Fibroblast of skin of left biceps (primary cell): Measurements from ENCODE around the gene IFI44.
A peak's percentile ranks its signal among the peaks of the same experiment; 100 is the strongest.

Experiments
- DNase-seq, 2 experiments: peaks; one replicate each; pipeline ENCODE4 v3.0.0-alpha.2; 2013; ENCODE audit warnings: low read depth in 2 of 2

IFI44 gene, protein sequence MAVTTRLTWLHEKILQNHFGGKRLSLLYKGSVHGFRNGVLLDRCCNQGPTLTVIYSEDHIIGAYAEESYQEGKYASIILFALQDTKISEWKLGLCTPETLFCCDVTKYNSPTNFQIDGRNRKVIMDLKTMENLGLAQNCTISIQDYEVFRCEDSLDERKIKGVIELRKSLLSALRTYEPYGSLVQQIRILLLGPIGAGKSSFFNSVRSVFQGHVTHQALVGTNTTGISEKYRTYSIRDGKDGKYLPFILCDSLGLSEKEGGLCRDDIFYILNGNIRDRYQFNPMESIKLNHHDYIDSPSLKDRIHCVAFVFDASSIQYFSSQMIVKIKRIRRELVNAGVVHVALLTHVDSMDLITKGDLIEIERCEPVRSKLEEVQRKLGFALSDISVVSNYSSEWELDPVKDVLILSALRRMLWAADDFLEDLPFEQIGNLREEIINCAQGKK

GRCh38 chr1:78649628-78650027 lies at the start of gene IFI44:
Gene IFI44 (plus strand): TSS chr1:78649831. CDS start chr1:78650196, 365 bp downstream.
- peak; percentile 62 to 65 for DNase-seq

- no peak for DNase-seq
Observed at GRCh38 chr1:78601068-78601467, 48.6 kb upstream of the IFI44 start.

DNA sequence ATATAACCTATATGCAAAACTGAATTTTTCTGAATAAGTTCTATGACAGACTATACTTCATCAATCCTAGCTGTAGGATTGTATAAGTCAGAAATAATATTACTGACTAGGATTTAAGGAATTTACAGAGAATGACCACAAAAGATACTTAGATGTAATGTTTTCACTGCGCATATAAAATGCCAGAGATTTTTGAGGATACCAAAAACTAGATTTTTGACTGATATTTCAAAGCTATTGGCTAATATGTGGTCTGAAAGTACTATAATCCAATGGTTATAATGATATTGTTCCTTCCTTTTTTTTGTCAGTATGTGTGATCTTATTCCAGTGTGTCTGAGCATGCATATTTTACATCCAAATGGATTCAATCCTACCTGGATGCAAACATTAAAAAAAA lies 46.4 kb upstream of the IFI44 start:
- DNase-seq, result peak; percentile 58 to 70

- no peak for DNase-seq
Observed at GRCh38 chr1:78604643-78605042, 45.0 kb upstream of the IFI44 start.

DNA sequence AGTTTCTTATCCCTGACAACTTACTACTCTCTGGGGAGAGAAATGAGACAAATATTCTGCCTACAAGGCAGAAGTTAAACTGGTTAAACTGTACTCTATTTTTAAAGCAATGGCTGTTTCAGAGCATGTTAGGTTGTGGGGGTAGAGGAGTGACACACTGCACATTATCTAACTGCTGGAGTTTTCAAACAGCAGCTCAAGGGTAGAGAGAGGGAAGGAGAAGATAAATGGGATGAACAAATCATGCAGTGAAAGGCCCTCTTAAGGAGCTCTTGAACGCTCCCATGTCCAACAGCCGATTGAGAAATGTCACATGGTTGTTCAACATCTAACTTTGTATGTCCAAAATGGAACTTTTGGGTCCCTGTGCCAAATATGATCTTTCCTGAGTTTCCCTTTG lies 43.4 kb upstream of the IFI44 start:
- no peak for DNase-seq

- no peak for DNase-seq
Observed at GRCh38 chr1:78607334-78607927, 42.2 kb upstream of the IFI44 start.

- DNase-seq, result no peak
Observed at GRCh38 chr1:78607944-78608343, 41.7 kb upstream of the IFI44 start.

DNA sequence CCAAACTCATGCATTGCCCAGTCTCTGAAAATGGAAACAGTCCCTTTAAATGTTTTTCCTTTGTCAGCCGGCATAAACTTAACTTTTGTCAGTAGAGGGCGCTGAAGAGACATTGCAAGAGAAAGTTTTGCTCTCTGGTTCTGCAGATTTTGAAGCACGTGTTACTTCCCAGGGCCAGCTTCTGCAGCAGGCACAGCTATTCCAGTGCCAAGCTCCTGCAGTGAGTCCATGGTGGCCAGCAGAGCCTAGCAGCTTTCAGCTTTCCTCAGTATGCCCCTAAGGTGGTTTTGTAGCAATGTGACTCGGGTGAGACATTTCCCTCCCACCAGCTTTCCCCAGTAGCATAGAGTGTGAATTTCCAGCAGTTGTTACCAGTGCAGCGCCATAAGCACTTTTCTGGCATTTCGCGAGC lies 32.0 kb upstream of the IFI44 start:
- peak; percentile 63 to 69 for DNase-seq

- DNase-seq, result no peak
Observed at GRCh38 chr1:78619032-78619431, 30.6 kb upstream of the IFI44 start.

- DNase-seq, result no peak
Observed at GRCh38 chr1:78619446-78619802, 30.2 kb upstream of the IFI44 start.

DNA sequence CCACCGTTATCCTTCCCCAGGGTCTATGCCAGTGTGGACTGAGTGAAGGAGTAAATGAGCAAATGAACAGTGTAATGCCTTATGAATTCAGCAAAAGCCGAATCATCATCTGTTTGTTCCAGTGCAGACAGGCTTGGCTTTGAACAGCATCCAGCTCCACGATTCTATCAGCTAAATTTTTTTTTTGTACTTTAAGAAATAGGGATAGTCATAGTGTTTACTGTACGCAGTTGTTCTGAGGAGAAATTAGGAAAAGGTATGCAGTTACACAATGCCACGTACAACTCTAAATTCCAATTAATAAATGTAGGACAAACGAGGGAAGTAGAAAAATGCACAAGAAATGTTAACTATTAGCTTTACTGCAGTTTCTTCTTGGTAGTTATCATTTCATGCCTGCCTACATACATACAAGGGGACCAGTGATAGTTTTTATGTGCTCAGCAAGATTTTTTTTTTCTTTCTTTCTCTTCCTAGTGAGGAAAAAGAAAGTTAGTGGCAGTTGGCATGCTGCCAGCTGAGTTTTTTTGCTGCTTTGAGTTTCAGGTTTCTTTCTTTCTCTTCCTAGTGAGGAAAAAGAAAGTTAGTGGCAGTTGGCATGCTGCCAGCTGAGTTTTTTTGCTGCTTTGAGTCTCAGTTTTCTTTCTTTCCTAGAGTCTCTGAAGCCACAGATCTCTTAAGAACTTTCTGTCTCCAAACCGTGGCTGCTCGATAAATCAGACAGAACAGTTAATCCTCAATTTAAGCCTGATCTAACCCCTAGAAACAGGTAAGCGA lies 29.6 kb upstream of the IFI44 start, which contains the start of gene IFI44L:
IFI44L (plus strand) TSS at position 646 of the 777 bp plus-strand sequence. CDS start 7,468 bp downstream, outside the sequence.
- DNase-seq, result peak; percentile 31 to 52

GRCh38 chr1:78620666-78621065 lies 29.0 kb upstream of the IFI44 start:
- DNase-seq, result no peak

DNA sequence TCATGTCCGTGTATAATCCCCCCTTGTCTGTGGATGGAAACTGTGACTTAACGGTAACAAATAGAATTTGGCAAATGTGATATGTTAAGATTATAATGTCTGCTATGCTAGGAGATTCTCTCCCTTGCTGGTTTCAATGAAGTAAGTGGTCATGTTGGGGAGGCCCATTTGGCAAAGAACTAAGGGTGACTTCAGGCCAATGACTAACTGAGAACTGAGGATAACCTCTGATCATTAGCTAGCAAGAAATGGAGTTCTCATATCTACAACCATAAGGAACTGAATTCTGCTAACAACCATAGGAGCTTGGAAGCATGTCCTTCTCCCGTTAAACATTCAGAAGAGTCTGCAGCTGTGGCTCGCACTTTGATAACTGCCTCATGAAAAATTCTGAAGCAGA lies 27.1 kb upstream of the IFI44 start:
- DNase-seq, result no peak

DNA sequence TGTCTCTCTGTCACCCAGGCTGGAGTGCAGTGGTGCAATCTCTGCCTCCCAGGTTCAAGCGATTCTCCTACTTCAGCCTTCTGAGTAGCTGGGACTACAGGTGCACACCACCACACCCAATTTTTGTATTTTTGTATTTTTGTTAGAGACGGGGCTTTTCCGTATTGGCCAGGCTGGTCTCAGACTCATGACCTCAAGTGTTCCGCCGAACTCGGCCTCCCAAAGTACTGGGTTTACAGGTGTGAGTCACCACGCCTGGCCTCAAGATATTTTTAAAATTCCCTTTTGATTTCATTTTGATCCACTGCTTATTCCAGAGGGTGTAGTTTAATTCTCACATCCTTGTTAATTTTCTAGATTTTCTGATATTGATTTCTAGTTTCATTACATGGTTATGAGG lies 25.6 kb upstream of the IFI44 start:
- no peak for DNase-seq

DNA sequence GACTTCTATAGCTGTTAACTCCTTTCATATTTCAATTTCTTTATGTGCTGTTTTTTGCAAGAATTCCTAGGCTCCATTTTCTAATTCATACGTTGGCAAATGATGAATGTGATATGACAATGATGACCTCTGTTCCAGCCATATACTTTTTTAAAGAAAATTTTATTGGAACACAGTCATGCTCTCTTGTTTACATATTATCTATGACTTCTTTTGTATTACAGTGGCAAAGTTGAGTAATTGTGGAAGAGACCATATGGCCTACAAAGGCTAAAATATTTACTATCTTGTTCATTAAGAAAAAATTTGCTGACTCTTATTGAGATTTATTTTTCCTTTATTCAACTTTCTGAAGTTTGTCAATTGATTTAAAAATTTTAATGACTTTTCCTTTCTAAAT lies 22.3 kb upstream of the IFI44 start:
- no peak for DNase-seq

DNA sequence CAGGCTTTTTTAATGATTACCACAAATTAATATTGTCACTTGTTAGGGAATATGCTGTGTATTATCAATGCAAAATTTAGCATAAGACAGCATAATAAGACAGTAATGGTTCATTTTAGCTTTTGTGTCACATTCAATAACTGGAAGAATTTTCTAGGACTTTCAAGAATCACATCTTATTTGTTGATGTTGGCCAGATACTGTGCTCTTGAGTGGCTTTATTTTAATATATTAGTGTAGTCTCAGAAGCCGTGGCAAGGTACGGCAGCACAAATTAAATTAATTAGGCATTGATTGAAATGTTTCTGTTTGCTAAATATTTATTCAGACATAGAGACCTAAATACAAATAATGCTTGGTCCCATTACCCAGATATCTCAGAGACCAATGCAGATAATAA lies 19.0 kb upstream of the IFI44 start:
- no peak for DNase-seq

GRCh38 chr1:78633209-78633608 lies 16.4 kb upstream of the IFI44 start:
- DNase-seq, result no peak

DNA sequence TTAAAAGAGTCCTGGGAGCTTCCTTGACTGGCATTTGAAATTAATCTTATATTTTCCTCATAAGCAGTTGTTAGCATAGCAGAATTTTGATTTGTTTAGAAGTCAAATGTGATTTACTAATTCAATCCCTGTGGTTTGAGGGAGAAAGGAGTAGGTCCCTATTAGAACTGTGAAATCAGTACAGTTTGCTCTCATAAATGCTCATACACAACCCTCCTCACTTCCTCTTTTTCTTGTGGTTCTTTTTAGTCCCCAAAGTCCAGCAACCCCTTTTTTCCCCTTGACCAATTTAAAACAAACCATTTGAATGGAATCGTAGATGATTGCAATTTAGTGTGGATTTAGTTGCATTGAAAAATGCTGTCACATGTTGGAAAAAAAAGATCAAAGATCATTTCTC lies 9.2 kb upstream of the IFI44 start:
- DNase-seq, result no peak

DNA sequence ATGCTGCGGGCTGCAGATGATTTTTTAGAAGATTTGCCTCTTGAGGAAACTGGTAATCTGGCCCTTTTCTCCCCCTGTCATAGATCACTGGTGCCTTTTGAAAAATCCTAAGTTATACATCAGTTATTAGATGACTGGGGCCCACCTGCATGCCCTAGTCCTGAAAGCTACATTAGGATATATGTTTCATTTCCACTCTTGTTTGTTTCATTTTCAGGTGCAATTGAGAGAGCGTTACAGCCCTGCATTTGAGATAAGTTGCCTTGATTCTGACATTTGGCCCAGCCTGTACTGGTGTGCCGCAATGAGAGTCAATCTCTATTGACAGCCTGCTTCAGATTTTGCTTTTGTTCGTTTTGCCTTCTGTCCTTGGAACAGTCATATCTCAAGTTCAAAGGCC lies 8.1 kb upstream of the IFI44 start:
- DNase-seq, result no peak

- no peak for DNase-seq
Observed at GRCh38 chr1:78645723-78646122, 3.9 kb upstream of the IFI44 start.

- no peak for DNase-seq
Observed at GRCh38 chr1:78647238-78647637, 2.4 kb upstream of the IFI44 start.

DNA sequence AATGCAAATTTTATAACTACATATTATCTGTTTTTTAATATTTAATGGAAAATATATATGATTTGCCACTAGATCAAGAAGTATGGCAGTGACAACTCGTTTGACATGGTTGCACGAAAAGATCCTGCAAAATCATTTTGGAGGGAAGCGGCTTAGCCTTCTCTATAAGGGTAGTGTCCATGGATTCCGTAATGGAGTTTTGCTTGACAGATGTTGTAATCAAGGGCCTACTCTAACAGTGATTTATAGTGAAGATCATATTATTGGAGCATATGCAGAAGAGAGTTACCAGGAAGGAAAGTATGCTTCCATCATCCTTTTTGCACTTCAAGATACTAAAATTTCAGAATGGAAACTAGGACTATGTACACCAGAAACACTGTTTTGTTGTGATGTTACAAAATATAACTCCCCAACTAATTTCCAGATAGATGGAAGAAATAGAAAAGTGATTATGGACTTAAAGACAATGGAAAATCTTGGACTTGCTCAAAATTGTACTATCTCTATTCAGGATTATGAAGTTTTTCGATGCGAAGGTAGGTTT lies 556 bp downstream of the IFI44 start:
- DNase-seq, result no peak
